ENCODE measurements around the gene OTUB1.

OTUB1 gene

DNA sequence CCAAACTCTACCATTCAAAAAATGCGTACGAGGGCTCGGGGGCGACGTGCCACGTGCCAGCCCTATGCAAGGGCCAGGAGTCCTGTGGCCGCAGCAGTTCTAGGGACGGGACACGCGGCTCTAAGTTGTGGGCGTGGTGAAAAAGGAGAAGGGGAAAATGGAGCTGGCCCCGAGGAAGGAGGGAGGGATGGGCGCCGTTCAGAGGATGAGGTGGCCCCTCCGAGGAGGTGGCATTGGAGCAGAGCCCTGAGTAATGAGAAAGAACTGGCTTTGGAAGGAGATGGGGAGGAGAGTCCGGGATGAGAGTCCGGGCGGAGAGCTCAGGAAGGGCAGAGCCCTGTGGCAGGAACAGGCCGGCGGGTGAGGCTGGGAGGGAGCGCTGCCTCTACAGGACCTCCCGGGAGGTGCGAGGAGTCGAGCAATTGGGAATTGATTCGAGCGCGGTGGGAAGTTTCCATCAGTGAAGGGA, 21.0 kb downstream of the OTUB1 start:
- peak overlapping the region; percentile 63 for H3K4me3 ChIP-seq (ENCODE audit: low read depth, low read length)
- H3K79me2 ChIP-seq (ENCODE audit: control insufficient read depth, insufficient read depth, low read length, unreplicated experiment), result no peaks in the 10 kb centered on the region
- peak overlapping the region; percentile 17 for H2AFZ ChIP-seq (ENCODE audit: low read length, unreplicated experiment)
- H3K4me1 ChIP-seq (ENCODE audit: control insufficient read depth, insufficient read depth, low read length, unreplicated experiment), result peaks cover 10% of the 10 kb centered on the region
- no peaks in the 10 kb centered on the region for H3K27me3 ChIP-seq (ENCODE audit: insufficient read depth, low read length)
- H3K36me3 ChIP-seq (ENCODE audit: insufficient read depth, low read length), result no peaks in the 10 kb centered on the region
- no peak overlapping the region for H3K27ac ChIP-seq (ENCODE audit: low read depth, low read length)

DNA sequence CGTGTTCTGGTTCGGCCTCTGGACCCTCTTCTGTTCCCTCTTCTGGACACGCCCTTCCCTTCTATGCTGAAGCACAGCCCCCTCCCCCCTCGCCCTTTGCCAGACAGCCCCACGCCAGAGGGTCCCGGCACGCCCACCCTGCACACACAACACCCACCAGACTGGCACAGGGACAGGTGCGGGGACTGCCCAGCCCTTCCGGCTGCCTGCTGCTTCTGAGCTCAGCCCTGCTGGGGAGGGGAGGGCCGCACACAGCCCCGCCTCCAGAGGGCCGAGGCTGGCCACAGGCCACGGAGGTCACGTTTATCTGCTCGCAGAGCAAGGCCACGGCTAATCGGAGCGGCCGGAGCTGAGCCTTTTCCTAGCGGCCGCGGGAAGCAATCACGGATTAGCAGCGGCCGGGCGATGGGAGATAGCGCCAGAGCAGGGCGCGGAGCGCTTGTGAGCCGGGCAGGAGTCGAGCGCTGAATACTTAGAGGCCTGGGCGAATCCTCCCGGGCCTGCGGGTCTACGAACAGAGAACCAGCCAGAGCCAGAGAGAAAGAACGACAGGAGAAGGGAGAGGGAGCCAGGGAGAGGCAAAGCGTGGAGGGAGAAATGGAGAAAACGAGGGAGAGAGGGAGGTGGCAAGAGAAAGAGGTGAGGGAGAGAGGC, 21.5 kb downstream of the OTUB1 start:
- H3K4me1 ChIP-seq (ENCODE audit: control insufficient read depth, insufficient read depth, low read length, unreplicated experiment), result peaks cover 10% of the 10 kb centered on the region
- H3K27ac ChIP-seq (ENCODE audit: low read depth, low read length), result no peak overlapping the region
- no peaks in the 10 kb centered on the region for H3K36me3 ChIP-seq (ENCODE audit: insufficient read depth, low read length)
- no peaks in the 10 kb centered on the region for H3K27me3 ChIP-seq (ENCODE audit: insufficient read depth, low read length)
- peak overlapping the region; percentile 17 for H2AFZ ChIP-seq (ENCODE audit: low read length, unreplicated experiment)
- peak overlapping the region; percentile 63 for H3K4me3 ChIP-seq (ENCODE audit: low read depth, low read length)
- no peaks in the 10 kb centered on the region for H3K79me2 ChIP-seq (ENCODE audit: control insufficient read depth, insufficient read depth, low read length, unreplicated experiment)

DNA sequence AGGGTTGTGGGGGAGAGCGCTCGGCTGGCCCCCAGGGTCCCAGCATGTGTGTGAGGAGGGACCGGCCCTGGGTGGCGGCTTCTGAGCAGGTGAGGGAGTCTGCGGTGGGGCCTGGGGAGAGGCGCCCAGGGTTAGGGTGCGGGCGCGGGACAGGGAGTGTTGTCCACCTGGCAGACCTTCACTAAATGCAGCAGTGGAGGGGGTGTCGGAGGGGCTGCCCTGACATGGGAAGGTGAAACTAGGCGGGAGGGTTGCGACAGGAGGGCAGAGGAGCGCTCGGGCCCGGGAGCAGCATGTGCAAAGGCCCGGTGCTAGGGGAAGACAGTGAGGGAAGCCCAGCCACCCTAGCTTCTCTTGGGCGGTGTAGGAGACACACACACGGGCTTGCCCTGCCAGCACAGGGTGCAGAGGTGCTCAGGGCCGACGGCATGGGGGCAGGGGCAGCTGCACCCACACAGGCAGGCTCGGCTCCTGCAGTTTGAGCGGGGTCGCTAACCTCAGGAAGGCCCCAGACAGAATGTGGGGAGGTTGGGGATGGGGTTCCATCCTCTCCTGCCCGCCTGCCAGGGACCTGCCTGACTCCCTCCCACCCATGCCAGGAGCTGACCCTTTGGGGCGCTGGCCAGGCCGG, 22.2 kb downstream of the OTUB1 start:
- H3K27ac ChIP-seq (ENCODE audit: low read depth, low read length), result no peak overlapping the region
- no peaks in the 10 kb centered on the region for H3K79me2 ChIP-seq (ENCODE audit: control insufficient read depth, insufficient read depth, low read length, unreplicated experiment)
- no peaks in the 10 kb centered on the region for H3K36me3 ChIP-seq (ENCODE audit: insufficient read depth, low read length)
- peaks cover 10% of the 10 kb centered on the region for H3K4me1 ChIP-seq (ENCODE audit: control insufficient read depth, insufficient read depth, low read length, unreplicated experiment)
- H3K4me3 ChIP-seq (ENCODE audit: low read depth, low read length), result peak overlapping the region; percentile 63; the same call in 1 of the 2 replicates
- no peak overlapping the region for H2AFZ ChIP-seq (ENCODE audit: low read length, unreplicated experiment)
- no peaks in the 10 kb centered on the region for H3K27me3 ChIP-seq (ENCODE audit: insufficient read depth, low read length)

DNA sequence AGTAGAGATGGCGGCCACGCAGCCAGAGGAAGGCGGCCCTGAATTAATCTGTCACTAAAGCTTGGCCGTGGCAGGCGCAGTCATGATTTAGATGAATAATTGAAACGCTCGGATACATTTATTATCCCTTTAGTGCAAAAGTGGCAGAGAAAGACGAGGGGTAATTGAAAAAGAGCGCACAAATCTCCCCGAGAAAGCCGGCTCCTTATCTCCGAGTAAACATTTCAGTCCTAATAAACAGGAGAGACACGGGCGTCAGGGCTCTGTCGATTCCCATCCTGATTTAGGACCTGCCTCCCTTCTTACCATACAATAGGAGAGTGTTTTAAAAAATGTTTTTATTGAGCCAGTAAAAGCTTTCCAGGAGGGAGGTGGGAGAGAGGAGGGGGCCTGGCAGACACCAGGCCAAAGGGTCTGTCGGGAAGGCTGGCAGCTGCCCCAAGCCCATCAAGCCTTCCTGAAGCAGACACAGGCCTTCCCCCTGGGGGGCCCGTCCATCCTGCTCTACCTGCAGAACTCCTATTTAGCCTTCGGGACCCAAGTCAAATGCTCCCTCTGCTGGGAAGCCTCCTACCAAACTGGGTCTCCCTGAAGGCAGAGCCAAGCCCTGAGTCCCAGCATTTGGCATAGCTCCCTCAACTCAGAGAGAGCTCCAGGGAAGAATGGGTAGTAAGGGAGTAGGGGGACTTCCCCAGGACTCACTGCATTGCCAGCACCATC, 22.8 kb downstream of the OTUB1 start:
- Histone ChIP-seq H3K27me3 (ENCODE audit: insufficient read depth, low read length) (no peaks in the 10 kb centered on the region), H3K36me3 (ENCODE audit: insufficient read depth, low read length) (no peaks in the 10 kb centered on the region), H3K27ac (ENCODE audit: low read depth, low read length) (no peak overlapping the region), H3K4me3 (ENCODE audit: low read depth, low read length) (no peak overlapping the region), H3K4me1 (ENCODE audit: control insufficient read depth, insufficient read depth, low read length, unreplicated experiment) (peaks cover 10% of the 10 kb centered on the region), H2AFZ (ENCODE audit: low read length, unreplicated experiment) (no peak overlapping the region), H3K79me2 (ENCODE audit: control insufficient read depth, insufficient read depth, low read length, unreplicated experiment) (no peaks in the 10 kb centered on the region)

DNA sequence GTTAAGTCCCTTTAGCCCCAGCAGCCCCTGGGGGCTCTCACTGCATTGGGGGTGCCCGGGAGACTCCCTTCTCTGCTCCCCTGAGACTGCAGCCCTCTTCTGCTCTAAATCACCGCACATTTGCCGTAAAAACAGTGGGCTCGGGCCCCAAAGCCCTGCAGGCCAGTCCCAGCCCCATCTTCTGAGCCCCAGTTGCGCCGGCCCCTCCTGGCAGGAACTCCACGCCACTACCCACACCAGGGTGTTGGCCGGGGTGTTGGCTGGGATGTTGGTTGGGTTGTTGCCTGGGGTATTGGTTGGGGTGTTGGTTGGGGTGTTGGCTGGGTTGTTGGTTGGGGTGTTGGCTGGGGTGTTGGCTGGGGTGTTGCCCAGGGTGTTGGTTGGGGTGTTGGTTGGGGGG, 23.5 kb downstream of the OTUB1 start:
- Histone ChIP-seq H3K4me1 (ENCODE audit: control insufficient read depth, insufficient read depth, low read length, unreplicated experiment) (peaks cover 10% of the 10 kb centered on the region), H3K27me3 (ENCODE audit: insufficient read depth, low read length) (no peaks in the 10 kb centered on the region), H2AFZ (ENCODE audit: low read length, unreplicated experiment) (no peak overlapping the region), H3K36me3 (ENCODE audit: insufficient read depth, low read length) (no peaks in the 10 kb centered on the region), H3K79me2 (ENCODE audit: control insufficient read depth, insufficient read depth, low read length, unreplicated experiment) (no peaks in the 10 kb centered on the region), H3K4me3 (ENCODE audit: low read depth, low read length) (no peak overlapping the region), H3K27ac (ENCODE audit: low read depth, low read length) (no peak overlapping the region)

DNA sequence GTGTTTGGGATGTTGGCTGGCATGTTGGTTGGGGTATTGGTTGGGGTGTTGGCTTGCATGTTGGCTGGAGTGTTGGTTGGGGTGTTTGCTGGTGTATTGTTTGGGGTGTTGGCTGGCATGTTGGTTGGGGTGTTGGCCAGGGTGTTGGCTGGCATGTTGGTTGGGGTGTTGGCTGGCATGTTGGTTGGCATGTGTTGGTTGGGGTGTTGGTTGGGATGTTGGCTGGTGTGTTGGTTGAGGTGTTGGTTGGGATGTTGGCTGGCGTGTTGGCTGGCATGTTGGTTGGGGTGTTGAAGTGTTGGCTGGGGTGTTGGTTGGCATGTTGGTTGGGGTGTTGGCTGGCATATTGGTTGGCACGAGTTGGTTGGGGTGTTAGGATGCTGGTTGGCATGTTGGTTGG, 24.5 kb downstream of the OTUB1 start:
- Histone ChIP-seq H3K79me2 (ENCODE audit: control insufficient read depth, insufficient read depth, low read length, unreplicated experiment) (no peaks in the 10 kb centered on the region), H3K36me3 (ENCODE audit: insufficient read depth, low read length) (no peaks in the 10 kb centered on the region), H2AFZ (ENCODE audit: low read length, unreplicated experiment) (no peak overlapping the region), H3K27ac (ENCODE audit: low read depth, low read length) (no peak overlapping the region), H3K4me3 (ENCODE audit: low read depth, low read length) (no peak overlapping the region), H3K27me3 (ENCODE audit: insufficient read depth, low read length) (no peaks in the 10 kb centered on the region), H3K4me1 (ENCODE audit: control insufficient read depth, insufficient read depth, low read length, unreplicated experiment) (peaks cover 10% of the 10 kb centered on the region)

DNA sequence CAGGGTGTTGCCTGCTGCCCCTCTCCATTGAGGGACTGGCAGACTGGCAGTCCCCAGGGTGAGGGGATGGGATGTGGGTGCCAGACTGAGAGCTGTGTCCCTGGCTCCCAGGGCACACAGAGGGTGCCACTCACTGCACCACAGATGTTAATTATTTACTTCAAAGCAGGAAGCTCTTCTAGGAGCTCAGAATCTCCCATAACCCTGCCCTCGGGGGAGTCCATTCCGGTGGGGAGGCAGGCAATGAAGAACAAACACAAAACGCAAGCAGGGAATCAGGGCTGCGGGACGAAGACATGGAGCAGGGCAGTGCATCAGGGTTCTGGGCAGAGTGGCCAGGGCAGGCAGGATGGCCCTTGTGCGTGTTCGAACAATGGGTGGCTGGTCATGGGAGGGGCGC, 25.1 kb downstream of the OTUB1 start:
- Histone ChIP-seq H3K79me2 (ENCODE audit: control insufficient read depth, insufficient read depth, low read length, unreplicated experiment) (no peaks in the 10 kb centered on the region), H3K4me1 (ENCODE audit: control insufficient read depth, insufficient read depth, low read length, unreplicated experiment) (peaks cover 10% of the 10 kb centered on the region), H3K27ac (ENCODE audit: low read depth, low read length) (no peak overlapping the region), H3K4me3 (ENCODE audit: low read depth, low read length) (no peak overlapping the region), H3K36me3 (ENCODE audit: insufficient read depth, low read length) (no peaks in the 10 kb centered on the region), H3K27me3 (ENCODE audit: insufficient read depth, low read length) (no peaks in the 10 kb centered on the region), H2AFZ (ENCODE audit: low read length, unreplicated experiment) (no peak overlapping the region)

DNA sequence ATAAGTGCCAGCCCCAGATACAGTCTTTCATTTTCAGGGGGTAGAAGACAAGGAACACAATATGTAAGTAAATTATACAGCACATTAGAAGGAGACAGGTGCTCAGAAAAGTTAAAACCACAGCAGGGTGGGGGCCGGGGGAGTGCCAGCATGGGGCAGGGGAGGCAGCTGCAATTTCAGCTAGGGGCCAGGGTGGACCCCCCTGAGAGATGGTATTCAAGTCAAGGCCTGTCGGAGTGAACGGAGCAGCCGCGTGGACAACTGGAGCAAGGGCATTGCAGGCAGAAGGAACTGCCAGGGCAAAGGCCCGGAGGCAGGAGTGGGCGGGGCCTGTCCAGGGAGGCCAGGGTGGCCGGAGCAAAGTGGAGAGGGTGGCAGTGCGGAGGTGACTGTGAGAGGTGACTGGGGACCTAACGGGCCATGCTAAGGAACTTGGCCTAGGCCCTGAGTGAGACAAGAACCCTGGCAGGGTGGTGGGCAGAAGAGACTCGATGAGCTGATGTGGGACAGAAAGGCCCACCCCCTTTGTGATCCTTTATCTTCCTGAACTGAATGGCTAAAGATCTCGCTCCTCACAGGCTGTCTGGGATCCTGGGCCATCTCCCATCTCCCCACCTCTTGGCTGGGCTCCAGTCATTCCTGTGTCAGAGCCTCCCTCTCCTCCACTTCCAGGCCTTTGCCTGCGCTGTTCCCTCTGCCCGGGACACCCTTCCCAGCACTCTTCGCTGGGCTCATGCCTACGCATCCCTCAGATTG, 27.1 kb downstream of the OTUB1 start:
- Histone ChIP-seq H3K4me3 (ENCODE audit: low read depth, low read length) (no peak overlapping the region), H3K4me1 (ENCODE audit: control insufficient read depth, insufficient read depth, low read length, unreplicated experiment) (no peaks in the 10 kb centered on the region), H3K27ac (ENCODE audit: low read depth, low read length) (no peak overlapping the region), H3K79me2 (ENCODE audit: control insufficient read depth, insufficient read depth, low read length, unreplicated experiment) (no peaks in the 10 kb centered on the region), H2AFZ (ENCODE audit: low read length, unreplicated experiment) (no peak overlapping the region), H3K36me3 (ENCODE audit: insufficient read depth, low read length) (no peaks in the 10 kb centered on the region), H3K27me3 (ENCODE audit: insufficient read depth, low read length) (no peaks in the 10 kb centered on the region)

DNA sequence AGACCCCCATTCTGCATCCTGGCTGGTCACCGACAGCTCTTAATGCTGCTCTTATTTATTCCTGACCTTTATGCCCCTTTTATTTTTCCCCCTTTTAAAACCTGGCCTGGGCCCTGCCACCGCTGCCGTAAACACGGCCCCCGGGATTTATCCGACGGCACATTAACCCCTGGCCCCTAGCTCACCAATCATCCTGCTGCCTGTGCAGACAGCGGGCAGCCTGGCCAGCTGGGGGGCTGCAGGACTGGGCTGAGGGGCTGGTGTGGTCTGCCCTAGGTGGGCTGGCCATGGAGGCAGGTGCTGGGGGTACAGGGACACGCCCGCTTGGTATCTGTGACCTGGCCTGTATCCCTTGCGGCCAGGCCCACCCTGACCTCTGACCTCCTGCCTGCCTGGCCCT, 28.1 kb downstream of the OTUB1 start:
- no peak overlapping the region for H3K27ac ChIP-seq (ENCODE audit: low read depth, low read length)
- no peaks in the 10 kb centered on the region for H3K79me2 ChIP-seq (ENCODE audit: control insufficient read depth, insufficient read depth, low read length, unreplicated experiment)
- no peaks in the 10 kb centered on the region for H3K36me3 ChIP-seq (ENCODE audit: insufficient read depth, low read length)
- no peak overlapping the region for H2AFZ ChIP-seq (ENCODE audit: low read length, unreplicated experiment)
- H3K4me1 ChIP-seq (ENCODE audit: control insufficient read depth, insufficient read depth, low read length, unreplicated experiment), result no peaks in the 10 kb centered on the region
- H3K4me3 ChIP-seq (ENCODE audit: low read depth, low read length), result no peak overlapping the region
- no peaks in the 10 kb centered on the region for H3K27me3 ChIP-seq (ENCODE audit: insufficient read depth, low read length)

DNA sequence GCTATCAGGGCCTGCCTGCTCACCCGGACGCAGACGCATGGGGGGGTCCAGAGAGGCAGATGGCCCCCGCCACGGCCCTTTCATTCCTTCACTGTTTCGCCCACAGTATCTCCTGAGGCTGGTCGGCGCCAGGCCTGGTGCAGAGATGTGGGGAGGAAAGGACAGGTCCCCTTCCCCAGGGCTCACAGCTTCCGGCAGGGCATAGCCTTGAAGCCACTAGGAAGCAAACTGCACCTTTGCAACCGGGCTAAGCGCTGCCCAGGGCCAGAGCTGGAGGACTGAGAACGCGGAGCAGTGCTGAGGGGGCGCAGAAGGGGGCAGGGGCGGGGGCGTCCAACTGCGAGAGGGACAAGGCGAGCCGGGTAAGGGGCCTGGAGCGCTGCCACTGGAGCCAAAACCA, 29.3 kb downstream of the OTUB1 start:
- Histone ChIP-seq H3K27ac (ENCODE audit: low read depth, low read length) (no peak overlapping the region), H3K27me3 (ENCODE audit: insufficient read depth, low read length) (no peaks in the 10 kb centered on the region), H3K4me1 (ENCODE audit: control insufficient read depth, insufficient read depth, low read length, unreplicated experiment) (no peaks in the 10 kb centered on the region), H2AFZ (ENCODE audit: low read length, unreplicated experiment) (no peak overlapping the region), H3K36me3 (ENCODE audit: insufficient read depth, low read length) (no peaks in the 10 kb centered on the region), H3K4me3 (ENCODE audit: low read depth, low read length) (no peak overlapping the region), H3K79me2 (ENCODE audit: control insufficient read depth, insufficient read depth, low read length, unreplicated experiment) (no peaks in the 10 kb centered on the region)
